ENCODE measurements around the gene TBC1D1.

TBC1D1 gene

DNA sequence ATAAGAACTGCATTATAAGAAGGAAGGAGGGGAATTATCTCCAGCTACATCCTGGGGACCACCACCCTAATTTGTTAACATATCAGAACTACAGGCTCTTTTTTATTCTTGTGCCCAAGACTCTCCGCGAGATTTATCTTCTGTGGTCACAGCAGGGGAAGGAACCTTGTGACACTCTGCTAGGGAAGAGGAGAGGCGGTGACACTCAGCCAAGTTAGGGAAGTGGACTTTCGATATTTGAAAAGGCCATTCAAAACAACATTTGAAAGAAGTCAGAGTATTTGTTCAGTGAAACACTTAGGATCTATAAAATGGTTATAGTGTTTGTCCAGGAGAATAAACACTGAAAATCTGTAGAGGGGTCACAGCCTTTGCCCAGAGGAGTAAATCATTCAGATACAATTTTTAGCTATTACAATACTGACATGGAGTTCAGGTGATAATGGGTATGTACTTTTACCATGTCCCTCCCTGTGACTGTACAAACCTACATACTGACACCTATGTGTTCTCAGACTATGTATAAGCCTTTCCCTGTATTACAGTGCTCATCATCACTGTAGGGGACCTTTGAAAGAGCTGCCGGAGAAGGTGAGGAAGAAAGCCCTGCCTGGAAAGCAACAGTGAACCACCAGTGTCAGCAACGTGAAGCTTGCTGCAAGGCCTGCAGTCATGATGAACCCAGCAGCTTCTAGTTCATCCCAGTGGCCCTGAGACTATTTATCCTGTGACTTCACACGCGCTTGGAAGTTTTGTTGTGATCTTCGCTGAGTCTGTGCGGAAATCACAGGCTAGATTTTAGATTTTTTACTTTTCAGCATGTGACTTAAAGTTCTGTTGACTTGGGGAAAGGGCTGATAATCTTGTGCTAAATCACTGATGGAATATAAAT, 60.8 kb downstream of the TBC1D1 start:
- H3K4me1 ChIP-seq (ENCODE audit: control insufficient read depth, insufficient read depth, low read length), result no peaks in the 10 kb centered on the region
- TF ChIP-seq, protein P1, sequence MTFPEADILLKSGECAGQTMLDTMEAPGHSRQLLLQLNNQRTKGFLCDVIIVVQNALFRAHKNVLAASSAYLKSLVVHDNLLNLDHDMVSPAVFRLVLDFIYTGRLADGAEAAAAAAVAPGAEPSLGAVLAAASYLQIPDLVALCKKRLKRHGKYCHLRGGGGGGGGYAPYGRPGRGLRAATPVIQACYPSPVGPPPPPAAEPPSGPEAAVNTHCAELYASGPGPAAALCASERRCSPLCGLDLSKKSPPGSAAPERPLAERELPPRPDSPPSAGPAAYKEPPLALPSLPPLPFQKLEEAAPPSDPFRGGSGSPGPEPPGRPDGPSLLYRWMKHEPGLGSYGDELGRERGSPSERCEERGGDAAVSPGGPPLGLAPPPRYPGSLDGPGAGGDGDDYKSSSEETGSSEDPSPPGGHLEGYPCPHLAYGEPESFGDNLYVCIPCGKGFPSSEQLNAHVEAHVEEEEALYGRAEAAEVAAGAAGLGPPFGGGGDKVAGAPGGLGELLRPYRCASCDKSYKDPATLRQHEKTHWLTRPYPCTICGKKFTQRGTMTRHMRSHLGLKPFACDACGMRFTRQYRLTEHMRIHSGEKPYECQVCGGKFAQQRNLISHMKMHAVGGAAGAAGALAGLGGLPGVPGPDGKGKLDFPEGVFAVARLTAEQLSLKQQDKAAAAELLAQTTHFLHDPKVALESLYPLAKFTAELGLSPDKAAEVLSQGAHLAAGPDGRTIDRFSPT (tag by site-specific recombination; IDR thresholded peaks at IDR 0.05), result no peak
- TF ChIP-seq ZNF48 (tag by site-specific recombination; IDR thresholded peaks at IDR 0.05) (no peak), ZNF585B (tag by site-specific recombination; IDR thresholded peaks at IDR 0.05) (no peak), ZNF747 (tag by site-specific recombination; IDR thresholded peaks at IDR 0.05) (no peak), ZNF792 (tag by site-specific recombination; IDR thresholded peaks at IDR 0.05) (no peak), ZNF658 (tag by site-specific recombination; IDR thresholded peaks at IDR 0.05) (no peak), SP2 (tag by site-specific recombination; IDR thresholded peaks at IDR 0.05) (no peak), ZNF670 (tag by site-specific recombination; IDR thresholded peaks at IDR 0.05; ENCODE audit: low read depth) (no peak), PRDM1 (tag by site-specific recombination; IDR thresholded peaks at IDR 0.05) (no peak), REPIN1 (tag by site-specific recombination; IDR thresholded peaks at IDR 0.05; ENCODE audit: low read depth) (no peak), ZBTB20 (tag by site-specific recombination; IDR thresholded peaks at IDR 0.05) (no peak), ZNF776 (tag by site-specific recombination; IDR thresholded peaks at IDR 0.05; ENCODE audit: borderline replicate concordance) (no peak), ZIC2 (tag by site-specific recombination; IDR thresholded peaks at IDR 0.05) (no peak), ZNF510 (tag by site-specific recombination; IDR thresholded peaks at IDR 0.05; ENCODE audit: insufficient replicate concordance) (no peak)
- TF ChIP-seq, protein P2, sequence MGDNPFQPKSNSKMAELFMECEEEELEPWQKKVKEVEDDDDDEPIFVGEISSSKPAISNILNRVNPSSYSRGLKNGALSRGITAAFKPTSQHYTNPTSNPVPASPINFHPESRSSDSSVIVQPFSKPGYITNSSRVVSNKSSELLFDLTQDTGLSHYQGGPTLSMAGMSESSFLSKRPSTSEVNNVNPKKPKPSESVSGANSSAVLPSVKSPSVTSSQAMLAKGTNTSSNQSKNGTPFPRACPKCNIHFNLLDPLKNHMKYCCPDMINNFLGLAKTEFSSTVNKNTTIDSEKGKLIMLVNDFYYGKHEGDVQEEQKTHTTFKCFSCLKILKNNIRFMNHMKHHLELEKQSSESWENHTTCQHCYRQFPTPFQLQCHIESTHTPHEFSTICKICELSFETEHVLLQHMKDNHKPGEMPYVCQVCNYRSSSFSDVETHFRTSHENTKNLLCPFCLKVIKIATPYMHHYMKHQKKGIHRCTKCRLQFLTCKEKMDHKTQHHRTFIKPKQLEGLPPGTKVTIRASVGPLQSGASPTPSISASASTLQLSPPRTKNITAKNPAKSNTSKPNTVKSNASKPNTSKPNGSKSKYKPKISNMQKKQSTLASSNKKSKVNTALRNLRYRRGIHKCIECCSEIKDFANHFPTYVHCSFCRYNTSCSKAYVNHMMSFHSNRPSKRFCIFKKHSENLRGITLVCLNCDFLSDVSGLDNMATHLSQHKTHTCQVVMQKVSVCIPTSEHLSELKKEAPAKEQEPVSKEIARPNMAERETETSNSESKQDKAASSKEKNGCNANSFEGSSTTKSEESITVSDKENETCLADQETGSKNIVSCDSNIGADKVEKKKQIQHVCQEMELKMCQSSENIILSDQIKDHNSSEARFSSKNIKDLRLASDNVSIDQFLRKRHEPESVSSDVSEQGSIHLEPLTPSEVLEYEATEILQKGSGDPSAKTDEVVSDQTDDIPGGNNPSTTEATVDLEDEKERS (tag by site-specific recombination; IDR thresholded peaks at IDR 0.05), result no peak
- TF ChIP-seq, protein P3, sequence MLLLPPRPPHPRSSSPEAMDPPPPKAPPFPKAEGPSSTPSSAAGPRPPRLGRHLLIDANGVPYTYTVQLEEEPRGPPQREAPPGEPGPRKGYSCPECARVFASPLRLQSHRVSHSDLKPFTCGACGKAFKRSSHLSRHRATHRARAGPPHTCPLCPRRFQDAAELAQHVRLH (tag by site-specific recombination; IDR thresholded peaks at IDR 0.05), result no peak
- TF ChIP-seq, protein P4, sequence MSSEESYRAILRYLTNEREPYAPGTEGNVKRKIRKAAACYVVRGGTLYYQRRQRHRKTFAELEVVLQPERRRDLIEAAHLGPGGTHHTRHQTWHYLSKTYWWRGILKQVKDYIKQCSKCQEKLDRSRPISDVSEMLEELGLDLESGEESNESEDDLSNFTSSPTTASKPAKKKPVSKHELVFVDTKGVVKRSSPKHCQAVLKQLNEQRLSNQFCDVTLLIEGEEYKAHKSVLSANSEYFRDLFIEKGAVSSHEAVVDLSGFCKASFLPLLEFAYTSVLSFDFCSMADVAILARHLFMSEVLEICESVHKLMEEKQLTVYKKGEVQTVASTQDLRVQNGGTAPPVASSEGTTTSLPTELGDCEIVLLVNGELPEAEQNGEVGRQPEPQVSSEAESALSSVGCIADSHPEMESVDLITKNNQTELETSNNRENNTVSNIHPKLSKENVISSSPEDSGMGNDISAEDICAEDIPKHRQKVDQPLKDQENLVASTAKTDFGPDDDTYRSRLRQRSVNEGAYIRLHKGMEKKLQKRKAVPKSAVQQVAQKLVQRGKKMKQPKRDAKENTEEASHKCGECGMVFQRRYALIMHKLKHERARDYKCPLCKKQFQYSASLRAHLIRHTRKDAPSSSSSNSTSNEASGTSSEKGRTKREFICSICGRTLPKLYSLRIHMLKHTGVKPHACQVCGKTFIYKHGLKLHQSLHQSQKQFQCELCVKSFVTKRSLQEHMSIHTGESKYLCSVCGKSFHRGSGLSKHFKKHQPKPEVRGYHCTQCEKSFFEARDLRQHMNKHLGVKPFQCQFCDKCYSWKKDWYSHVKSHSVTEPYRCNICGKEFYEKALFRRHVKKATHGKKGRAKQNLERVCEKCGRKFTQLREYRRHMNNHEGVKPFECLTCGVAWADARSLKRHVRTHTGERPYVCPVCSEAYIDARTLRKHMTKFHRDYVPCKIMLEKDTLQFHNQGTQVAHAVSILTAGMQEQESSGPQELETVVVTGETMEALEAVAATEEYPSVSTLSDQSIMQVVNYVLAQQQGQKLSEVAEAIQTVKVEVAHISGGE (tag by site-specific recombination; conservative IDR thresholded peaks at IDR 0.05; ENCODE audit: low read depth), result no peak
- no peak overlapping the region for H3K27ac ChIP-seq (ENCODE audit: extremely low read depth, low read depth, low read length)
- CTCF ChIA-PET, result interaction anchor here (0.8 to 1.0 kb wide), 2 partner anchors 11 to 20 kb away, joined by 3 read pairs; no protein-coding TSS in a partner anchor
- POLR2A ChIA-PET, result no interaction called here
- H3K36me3 ChIP-seq (ENCODE audit: control insufficient read depth in 2 of 2, insufficient read depth in 1 of 2, low read length in 2 of 2), result no peaks in the 10 kb centered on the region
- H3K9me3 ChIP-seq (ENCODE audit: control insufficient read depth, insufficient read depth, low read depth, low read length), result no peaks in the 10 kb centered on the region
- no peak overlapping the region for H3K4me3 ChIP-seq (ENCODE audit: low read depth, low read length)
